ENCODE measurements around the gene SOWAHC.

Gene SOWAHC

GRCh38 chr2:109646961-109647360 is 32.8 kb downstream of the SOWAHC start:
- DNase-seq (ENCODE audit: low read depth in 2 of 2), result no peak

DNA sequence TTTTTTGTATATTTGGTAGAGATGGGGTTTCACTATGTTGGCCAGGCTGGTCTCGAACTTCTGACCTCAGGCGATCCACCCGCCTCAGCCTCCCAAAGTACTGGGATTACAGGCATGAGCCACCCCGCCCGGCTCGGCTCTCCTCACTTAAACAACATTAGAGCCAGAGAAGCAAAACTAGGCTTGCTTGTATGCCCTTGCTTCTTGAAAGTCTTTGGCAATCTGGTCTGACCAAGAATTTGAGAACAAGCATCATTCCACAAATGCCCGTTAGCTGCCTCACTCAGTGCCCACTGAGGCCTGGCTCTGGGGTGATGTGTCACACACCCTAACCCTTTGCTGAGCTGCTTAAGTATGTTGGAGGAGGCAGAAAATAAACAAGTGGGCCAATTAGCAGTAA is 33.5 kb downstream of the SOWAHC start:
- DNase-seq (ENCODE audit: low read depth in 2 of 2), result no peak

DNA sequence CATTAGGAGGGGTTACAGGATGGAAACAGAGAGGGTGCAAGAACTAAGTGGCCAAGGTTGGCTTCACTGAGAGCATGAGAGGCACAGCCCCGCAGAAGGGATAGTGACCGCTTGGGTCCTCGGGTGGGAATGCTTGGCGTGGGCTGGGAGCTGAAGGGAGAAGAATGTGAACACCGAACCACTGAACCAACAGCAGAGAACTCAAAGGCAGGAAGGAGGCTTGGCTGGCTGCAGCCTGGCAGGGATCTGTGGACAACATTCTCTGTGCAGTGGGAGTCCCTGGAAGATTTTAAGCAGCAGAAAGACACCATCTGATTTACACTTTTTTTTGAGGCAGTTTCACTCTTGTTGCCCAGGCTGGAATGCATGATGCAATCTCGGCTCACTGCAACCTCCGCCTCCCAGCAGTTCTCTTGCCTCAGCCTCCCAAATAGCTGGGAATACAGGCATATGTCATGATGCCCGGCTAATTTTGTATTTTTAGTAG is 33.9 kb downstream of the SOWAHC start:
- no peak for DNase-seq (ENCODE audit: low read depth in 2 of 2)

- DNase-seq (ENCODE audit: low read depth in 2 of 2), result no peak
Measured at GRCh38 chr2:109649736-109650695, 35.9 kb downstream of the SOWAHC start.

DNA sequence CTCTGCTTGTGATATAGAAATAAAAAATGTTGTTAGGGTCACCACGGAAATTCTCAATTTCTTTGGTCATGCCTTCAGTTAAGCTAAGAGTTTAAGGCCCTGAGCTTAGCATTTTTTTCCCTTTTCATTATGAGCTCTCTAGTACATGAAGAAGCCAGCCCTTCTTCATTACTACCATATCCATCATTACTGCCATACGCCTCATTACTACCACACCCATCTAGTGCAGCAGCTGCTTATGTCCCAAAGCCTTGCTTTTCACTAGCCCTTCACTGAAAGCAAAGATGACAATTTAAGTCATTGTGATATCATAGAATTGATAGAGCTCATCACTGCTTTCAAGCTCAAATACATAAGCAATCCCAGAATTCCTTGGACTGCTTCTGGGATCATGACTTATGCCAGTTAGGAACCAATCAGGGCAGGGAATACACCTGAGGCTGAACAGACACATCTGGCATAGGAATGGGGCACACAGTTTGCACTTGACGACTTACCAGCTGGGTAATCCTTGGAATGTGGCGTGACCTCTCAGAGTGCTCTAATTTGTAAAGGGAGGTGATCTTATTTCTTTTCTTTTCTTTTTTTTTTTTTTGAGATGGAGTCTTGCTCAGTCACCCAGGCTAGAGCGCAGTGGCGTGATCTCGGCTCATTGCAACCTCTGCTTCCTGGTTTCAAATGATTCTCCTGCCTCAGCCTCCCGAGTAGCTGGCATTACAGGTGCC is 40.3 kb downstream of the SOWAHC start:
- DNase-seq (ENCODE audit: low read depth in 2 of 2), result no peak

GRCh38 chr2:109655287-109655686 is 41.1 kb downstream of the SOWAHC start:
- no peak for DNase-seq (ENCODE audit: low read depth in 2 of 2)

DNA sequence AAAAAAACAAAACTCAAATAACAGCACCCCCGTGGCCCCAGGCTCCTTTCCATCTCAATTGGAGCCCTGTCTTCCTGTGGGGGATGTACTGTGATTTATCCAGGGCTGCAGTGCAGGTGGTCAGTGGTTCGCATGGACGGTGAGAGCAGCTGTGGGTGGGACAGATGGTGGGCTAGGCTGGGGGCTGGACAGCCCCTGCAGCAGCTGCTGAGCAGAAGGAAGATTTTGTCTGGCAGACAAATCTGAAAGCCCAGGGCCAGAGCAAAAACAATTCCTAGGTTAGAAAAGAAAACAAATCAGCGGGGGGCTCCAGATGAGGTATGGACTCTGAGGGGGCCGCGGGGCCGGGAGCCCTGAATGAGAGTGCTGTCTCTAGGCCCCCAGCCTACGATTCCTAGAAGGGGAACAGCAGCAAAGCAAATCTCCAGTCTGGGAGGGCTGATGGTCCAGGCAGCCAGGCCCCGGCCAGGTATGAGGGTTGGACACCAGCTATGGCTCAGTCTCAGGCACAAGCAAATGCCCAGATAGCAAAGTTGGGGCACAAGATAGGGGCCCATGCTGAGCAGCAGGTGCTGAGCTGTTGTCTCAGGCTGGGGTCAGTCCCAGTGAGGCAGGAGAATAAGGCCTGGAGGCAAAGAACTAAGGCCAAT is 45.4 kb downstream of the SOWAHC start:
- no peak for DNase-seq (ENCODE audit: low read depth in 2 of 2)

DNA sequence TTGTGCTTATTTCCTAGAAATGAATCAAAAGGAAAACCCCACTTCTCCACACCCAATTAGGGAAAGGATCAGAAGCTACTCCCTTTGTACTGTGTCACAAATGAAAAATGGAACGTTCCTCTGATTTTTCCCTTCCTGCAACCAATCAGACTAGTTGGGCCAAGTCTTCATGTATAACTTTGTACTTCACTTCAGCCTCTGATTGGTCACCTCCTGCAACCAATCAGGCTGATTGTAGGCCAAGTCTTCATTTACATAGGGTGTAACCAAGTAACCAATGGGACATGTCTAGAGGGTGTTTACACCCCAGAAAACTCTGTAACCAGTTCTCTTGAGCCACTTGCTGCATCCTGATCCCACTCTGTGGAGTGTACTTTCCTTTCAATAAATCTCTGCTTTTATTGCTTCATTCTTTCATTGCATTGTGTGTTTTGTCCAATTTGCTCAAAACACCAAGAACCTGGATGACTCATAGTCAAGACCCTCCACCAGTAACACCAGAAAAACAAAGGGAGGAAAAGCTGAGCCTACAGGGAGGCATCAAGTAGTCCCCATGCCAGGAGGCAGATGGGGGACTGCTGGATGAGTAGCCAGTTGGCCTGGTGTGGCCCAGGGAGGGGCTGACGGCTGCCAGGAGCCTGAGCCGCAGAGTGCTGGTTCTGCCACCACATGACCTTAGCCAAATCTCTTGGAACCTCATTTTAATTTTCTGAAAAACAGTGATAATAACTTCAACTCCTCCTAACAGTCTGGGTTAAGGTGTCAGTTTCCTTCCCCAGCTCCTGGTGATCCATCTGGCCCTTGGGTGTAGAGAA is 46.1 kb downstream of the SOWAHC start:
- DNase-seq (ENCODE audit: low read depth in 2 of 2), result no peak

DNA sequence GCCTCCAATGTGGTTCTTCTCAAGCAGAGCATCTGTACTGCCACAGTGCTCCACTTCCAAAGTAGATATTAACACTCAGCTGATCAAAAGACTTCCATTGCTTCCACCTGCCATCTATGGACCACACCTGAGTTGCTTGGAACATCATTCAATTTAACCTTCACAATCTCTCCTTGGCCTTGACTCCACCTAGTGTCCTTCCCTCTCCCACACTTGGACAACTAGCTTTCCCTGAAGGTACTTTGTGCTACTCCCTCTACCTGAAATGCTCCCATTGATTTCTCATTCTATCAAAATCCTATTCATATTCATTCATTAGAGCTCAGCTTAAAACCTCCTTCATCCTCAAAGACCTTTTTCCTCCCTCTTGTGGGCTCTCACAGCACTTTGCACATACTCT is 48.7 kb downstream of the SOWAHC start:
- no peak for DNase-seq (ENCODE audit: low read depth in 2 of 2)

GRCh38 chr2:109663721-109664120 is 49.6 kb downstream of the SOWAHC start:
- no peak for DNase-seq (ENCODE audit: low read depth in 2 of 2)

DNA sequence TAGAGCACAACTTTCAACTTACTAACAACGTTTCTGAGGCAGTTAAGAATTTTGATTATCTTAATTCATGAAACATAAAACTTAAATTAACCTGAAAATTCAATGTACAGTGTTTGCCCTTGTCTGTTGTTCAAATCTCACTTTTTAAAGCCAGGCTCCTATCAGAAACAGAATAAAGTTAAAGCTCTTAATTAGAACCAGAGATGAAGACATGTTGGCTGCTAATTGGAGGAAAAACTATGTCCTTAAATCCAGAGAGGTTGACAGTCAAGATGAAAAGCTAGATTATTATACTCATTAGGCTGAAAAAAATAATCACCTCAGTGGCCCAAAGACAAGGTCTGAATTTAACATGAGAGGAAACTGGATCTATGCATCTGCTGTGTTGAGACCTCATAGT is 52.3 kb downstream of the SOWAHC start:
- no peak for DNase-seq (ENCODE audit: low read depth in 2 of 2)
